ENCODE results near the gene SERPIND1.
"Not testable (repeated sequence)": the region's sequence is repeated elsewhere in the genome, so short reads cannot be mapped to it uniquely, and the experiment has no call there.

Gene SERPIND1

GRCh38 chr22:20736891-20737290, 37.0 kb upstream of the SERPIND1 start:
- H3K27ac ChIP-seq (ENCODE audit: low read depth, low read length) = not testable (repeated sequence)

GRCh38 chr22:20738394-20739089, 35.4 kb upstream of the SERPIND1 start:
- H3K4me2 ChIP-seq (ENCODE audit: low read length) = no peak overlapping the region
- no peak for TF ChIP-seq EZH2phosphoT487 (IDR thresholded peaks at IDR 0.05; ENCODE audit: borderline replicate concordance, low read length)
- TF ChIP-seq CTCF (IDR thresholded peaks at IDR 0.05; ENCODE audit: low read depth, low read length, poor library complexity, severe bottlenecking) = no peak
- H3K9me3 ChIP-seq (ENCODE audit: control insufficient read depth, insufficient read depth, low read length) = no peaks in the 10 kb centered on the region
- H3K4me3 ChIP-seq (ENCODE audit: low read length) = no peak overlapping the region
- peaks cover 28% of the 10 kb centered on the region for H3K36me3 ChIP-seq (ENCODE audit: control insufficient read depth, low read length)
- no peaks in the 10 kb centered on the region for H4K20me1 ChIP-seq (ENCODE audit: control insufficient read depth, insufficient read depth, low read depth, low read length)
- no peaks in the 10 kb centered on the region for H3K79me2 ChIP-seq (ENCODE audit: control insufficient read depth, low read length)
- no peak overlapping the region for H3K27ac ChIP-seq (ENCODE audit: low read depth, low read length)
- no peaks in the 10 kb centered on the region for H3K9me2 ChIP-seq (replicated peaks; ENCODE audit: control insufficient read depth, low read length)
- no peaks in the 10 kb centered on the region for H3K4me1 ChIP-seq (ENCODE audit: control insufficient read depth, low read length)
- H3K27me3 ChIP-seq (ENCODE audit: control insufficient read depth, low read length) = no peaks in the 10 kb centered on the region
- H3F3A ChIP-seq (ENCODE audit: control insufficient read depth, insufficient read depth) = no peaks in the 10 kb centered on the region

More at GRCh38 chr22:20736891-20737290, 37.0 kb upstream of the SERPIND1 start:
- H3K4me1 ChIP-seq (ENCODE audit: control insufficient read depth, low read length); H3K79me2 ChIP-seq (ENCODE audit: control insufficient read depth, low read length); H3K9me2 ChIP-seq (replicated peaks; ENCODE audit: control insufficient read depth, low read length); H3K4me3 ChIP-seq (ENCODE audit: low read length); H3K9me3 ChIP-seq (ENCODE audit: control insufficient read depth, insufficient read depth, low read length); H3K27me3 ChIP-seq (ENCODE audit: control insufficient read depth, low read length); H3F3A ChIP-seq (ENCODE audit: control insufficient read depth, insufficient read depth); H3K4me2 ChIP-seq (ENCODE audit: low read length); H4K20me1 ChIP-seq (ENCODE audit: control insufficient read depth, insufficient read depth, low read depth, low read length): not testable (repeated sequence)
- H3K36me3 ChIP-seq (ENCODE audit: control insufficient read depth, low read length) = peaks cover 20% of the 10 kb centered on the region

- Histone ChIP-seq H3K4me2 (ENCODE audit: low read length) (no peak overlapping the region), H3K9me3 (ENCODE audit: control insufficient read depth, insufficient read depth, low read length) (no peaks in the 10 kb centered on the region), H3K27me3 (ENCODE audit: control insufficient read depth, low read length) (no peaks in the 10 kb centered on the region), H3K79me2 (ENCODE audit: control insufficient read depth, low read length) (no peaks in the 10 kb centered on the region), H3K9me2 (replicated peaks; ENCODE audit: control insufficient read depth, low read length) (no peaks in the 10 kb centered on the region), H3K4me3 (ENCODE audit: low read length) (no peak overlapping the region), H3K27ac (ENCODE audit: low read depth, low read length) (no peak overlapping the region), H3K36me3 (ENCODE audit: control insufficient read depth, low read length) (peaks cover 37% of the 10 kb centered on the region), H4K20me1 (ENCODE audit: control insufficient read depth, insufficient read depth, low read depth, low read length) (no peaks in the 10 kb centered on the region), H3K4me1 (ENCODE audit: control insufficient read depth, low read length) (no peaks in the 10 kb centered on the region), H3F3A (ENCODE audit: control insufficient read depth, insufficient read depth) (no peaks in the 10 kb centered on the region)
- TF ChIP-seq EZH2phosphoT487 (IDR thresholded peaks at IDR 0.05; ENCODE audit: borderline replicate concordance, low read length) (no peak), CTCF (IDR thresholded peaks at IDR 0.05; ENCODE audit: low read depth, low read length, poor library complexity, severe bottlenecking) (no peak)
These were observed 33.5 kb upstream of the SERPIND1 start for GRCh38 chr22:20740222-20740951.

DNA sequence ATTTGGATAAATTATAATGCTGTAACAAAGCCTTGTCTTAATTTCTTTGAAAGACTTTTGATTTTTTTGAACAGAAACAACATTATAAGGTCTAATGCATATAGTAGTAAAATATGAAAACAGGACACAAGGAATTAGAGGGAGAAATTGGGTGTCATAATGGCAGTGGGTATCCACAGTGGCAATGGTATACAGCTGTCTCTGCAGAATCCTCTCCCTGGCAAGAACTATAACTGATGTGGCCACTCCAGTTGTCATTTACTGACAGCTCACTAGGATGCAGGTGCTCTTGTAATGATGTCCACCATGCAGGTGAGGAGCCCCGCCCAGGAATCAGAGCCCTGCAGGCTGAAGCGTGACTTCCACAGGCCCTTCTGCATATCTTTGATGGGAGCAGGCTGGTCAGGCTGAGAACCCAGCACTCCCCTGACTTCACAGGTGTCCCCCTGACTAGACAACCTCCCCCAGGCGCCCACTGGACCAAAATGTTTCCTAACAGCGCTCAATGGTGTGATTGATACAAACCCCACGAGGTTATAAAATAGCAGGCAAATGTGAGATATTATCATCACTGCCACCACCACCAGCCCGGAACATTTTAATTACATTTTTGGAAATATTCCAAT, 32.8 kb upstream of the SERPIND1 start:
- no peaks in the 10 kb centered on the region for H3K79me2 ChIP-seq (ENCODE audit: control insufficient read depth, low read length)
- H3K9me3 ChIP-seq (ENCODE audit: control insufficient read depth, insufficient read depth, low read length) = no peaks in the 10 kb centered on the region
- no peaks in the 10 kb centered on the region for H3K27me3 ChIP-seq (ENCODE audit: control insufficient read depth, low read length)
- H3K4me1 ChIP-seq (ENCODE audit: control insufficient read depth, low read length) = no peaks in the 10 kb centered on the region
- no peak overlapping the region for H3K27ac ChIP-seq (ENCODE audit: low read depth, low read length)
- H3F3A ChIP-seq (ENCODE audit: control insufficient read depth, insufficient read depth) = no peaks in the 10 kb centered on the region
- no peaks in the 10 kb centered on the region for H4K20me1 ChIP-seq (ENCODE audit: control insufficient read depth, insufficient read depth, low read depth, low read length)
- H3K36me3 ChIP-seq (ENCODE audit: control insufficient read depth, low read length) = peaks cover 37% of the 10 kb centered on the region
- no peaks in the 10 kb centered on the region for H3K9me2 ChIP-seq (replicated peaks; ENCODE audit: control insufficient read depth, low read length)
- H3K4me3 ChIP-seq (ENCODE audit: low read length) = no peak overlapping the region
- TF ChIP-seq EZH2phosphoT487 (IDR thresholded peaks at IDR 0.05; ENCODE audit: borderline replicate concordance, low read length) = no peak
- no peak for TF ChIP-seq CTCF (IDR thresholded peaks at IDR 0.05; ENCODE audit: low read depth, low read length, poor library complexity, severe bottlenecking)
- H3K4me2 ChIP-seq (ENCODE audit: low read length) = no peak overlapping the region

Measured in DOHH2 (cell line).